Endothelial cell of umbilical vein (primary cell): ENCODE results near the gene DKK3. TPM values are rescaled to one million over a fixed set of nuclear protein-coding genes. Genes with fewer than 3 reads are reported as not detected.

Source experiments
- BruUV-seq: library from RNA; stranded (reverse); fragments of 400-500 nt; replicated peaks from 2 replicates; lab custom pipeline; 2021; lab: Mats Ljungman, UMichigan
- CTCF ChIA-PET: fragments of 300-600, 350-600 bp; sonication (Branson Sonifier 250); formaldehyde crosslinking; loops from one replicate; lab custom pipeline; 2021; ENCODE audit warnings: antibody characterized with exemption, inconsistent platforms; lab: Charles Lee
- POLR2A ChIA-PET: fragments of 300-600, 350-600 bp; sonication (Branson Sonifier 250); formaldehyde crosslinking; loops from one replicate; lab custom pipeline; 2021; ENCODE audit warnings: antibody characterized with exemption, inconsistent platforms; lab: Charles Lee
- DNase-seq: peaks from one replicate; pipeline ENCODE4 v3.0.0-alpha.2; 2011; ENCODE audit warnings: low read depth, low spot score
- FAIRE-seq: peaks from 2 replicates; lab custom pipeline; 2011; peaks lifted over from hg19 to GRCh38; lab: Jason Lieb, UNC
- H2AFZ ChIP-seq: 2 replicates; pipeline ENCODE4 v1.6.0; 2012; ENCODE audit warnings: low read depth, low read length, control low read depth, inconsistent platforms
- H3K27ac ChIP-seq: 2 replicates; pipeline ENCODE4 v1.5.1; 2011; ENCODE audit warnings: low read depth, mild to moderate bottlenecking, control low read depth, low read length, moderate library complexity; ENCODE audit not compliant: insufficient read depth
- H3K27me3 ChIP-seq, 2 experiments: 2 replicates each; pipeline versions ENCODE4 v1.6.0 to v1.6.1; 2011; ENCODE audit warnings: low read length in 2 of 2, mixed read lengths in 1 of 2; ENCODE audit not compliant: control insufficient read depth in 2 of 2, insufficient read depth in 2 of 2
- H3K36me3 ChIP-seq, 2 experiments: 2 replicates in 1 of 2; 3 replicates in 1 of 2; pipeline ENCODE4 v1.5.1; 2011; ENCODE audit warnings: low read length in 2 of 2, mild to moderate bottlenecking in 1 of 2, moderate library complexity in 1 of 2; ENCODE audit not compliant: control insufficient read depth in 2 of 2, insufficient read depth in 2 of 2; ENCODE audit errors: extremely low read depth in 1 of 2
- H3K4me1 ChIP-seq: 3 replicates; pipeline ENCODE4 v1.5.1; 2011; ENCODE audit warnings: mild to moderate bottlenecking, low read length; ENCODE audit not compliant: control insufficient read depth, insufficient read depth; ENCODE audit errors: extremely low read depth
- H3K4me2 ChIP-seq: 2 replicates; pipeline ENCODE4 v1.6.1; 2011; ENCODE audit warnings: low read length, control low read depth, mixed read lengths; ENCODE audit not compliant: insufficient read depth
- H3K4me3 ChIP-seq, 3 experiments: fragments of 200-600 bp in 1 of 3; sonication (generic), shearing (Covaris generic) in 1 of 3; replicated peaks in 1 of 3; 2 replicates each; pipeline ENCODE4 v1.5.1; 2011 to 2016; ENCODE audit warnings: control low read depth in 3 of 3, low read length in 3 of 3, mild to moderate bottlenecking in 2 of 3, inconsistent platforms in 1 of 3, low read depth in 1 of 3, moderate library complexity in 1 of 3; ENCODE audit not compliant: insufficient read depth in 1 of 3
- H3K79me2 ChIP-seq: 2 replicates; pipeline ENCODE4 v1.6.0; 2012; ENCODE audit warnings: low read length, inconsistent platforms; ENCODE audit not compliant: control insufficient read depth, insufficient read depth
- H3K9ac ChIP-seq: replicated peaks from 2 replicates; pipeline ENCODE3; 2011; ENCODE audit warnings: low read length, control low read depth; ENCODE audit not compliant: insufficient read depth; ENCODE audit errors: extremely low read depth
- H3K9me1 ChIP-seq: replicated peaks from 3 replicates; pipeline ENCODE4 v1.6.0; 2011; ENCODE audit warnings: mild to moderate bottlenecking, low read length; ENCODE audit not compliant: control insufficient read depth, insufficient read depth; ENCODE audit errors: extremely low read depth
- H3K9me3 ChIP-seq: replicated peaks from 2 replicates; pipeline ENCODE4 v1.5.1; 2012; ENCODE audit warnings: low read length, inconsistent platforms; ENCODE audit not compliant: control insufficient read depth, insufficient read depth
- H4K20me1 ChIP-seq: replicated peaks from 2 replicates; pipeline ENCODE3; 2011; ENCODE audit warnings: mild to moderate bottlenecking, low read length; ENCODE audit not compliant: control insufficient read depth, insufficient read depth; ENCODE audit errors: extremely low read depth
- JUN ChIP-seq: IDR thresholded peaks from 2 replicates; pipeline ENCODE4 v1.6.1; 2011; ENCODE audit warnings: borderline replicate concordance, low read depth; ENCODE audit not compliant: insufficient read length, insufficient read depth
- POLR2A ChIP-seq: IDR thresholded peaks from 2 replicates; pipeline ENCODE4 v1.6.1; 2012; ENCODE audit warnings: low read depth, mild to moderate bottlenecking, control low read depth, low read length
- POLR2AphosphoS5 ChIP-seq: IDR thresholded peaks from 2 replicates; pipeline ENCODE4 v1.6.1; 2012; ENCODE audit warnings: low read depth, mild to moderate bottlenecking, control low read depth, low read length, moderate library complexity; ENCODE audit not compliant: insufficient read depth
- dilution Hi-C: fragments of 300-500 bp; cut with MboI; formaldehyde crosslinking; loops from one replicate; pipeline ENCODE4 v1.15.0; 2019; ENCODE audit warnings: low sequenced_read_pairs; ENCODE audit not compliant: extremely low pct_ligation_motif_present
- intact Hi-C: fragments of 100-400 bp; cut with micrococcal nuclease; formaldehyde crosslinking; loops from one replicate; pipeline ENCODE4 v1.10.0; 2022
- polyA plus RNA-seq, 4 experiments: library from polyadenylated mRNA; depleted of rRNA in 3 of 4; stranded (reverse) in 3 of 4; unstranded in 1 of 4; fragments of >200 nt; gene quantifications; 2 replicates each; pipeline versions ENCODE4 v1.2.1 to v1.2.3, GENCODE V29; 2011 to 2012; ENCODE audit warnings: missing spikeins in 1 of 4
- total RNA-seq: library from RNA; stranded (reverse); gene quantifications from 2 replicates; pipeline ENCODE4 v1.2.3, GENCODE V29; 2021
- TF ChIP-seq, protein P1 (sequence below), 2 donors: IDR thresholded peaks; 1 replicate in 1 of 2; 2 replicates in 1 of 2; pipeline ENCODE4 v1.5.1; 2011; ENCODE audit warnings: low read length in 2 of 2, mild to moderate bottlenecking in 2 of 2, moderate library complexity in 2 of 2, control low read depth in 1 of 2, inconsistent platforms in 1 of 2, low read depth in 1 of 2; ENCODE audit not compliant: insufficient read depth in 1 of 2; ENCODE audit errors: extremely low read depth in 1 of 2
- TF ChIP-seq, protein P2 (sequence below): IDR thresholded peaks from 2 replicates; pipeline ENCODE4 v1.6.1; 2011; ENCODE audit not compliant: insufficient read depth, insufficient read length

Gene DKK3
- total and polyA plus RNA-seq, 2 donors (not counting 3 experiments of a cell fraction or from before 2014, with no cell fraction given), result 131 to 335 TPM

DNA sequence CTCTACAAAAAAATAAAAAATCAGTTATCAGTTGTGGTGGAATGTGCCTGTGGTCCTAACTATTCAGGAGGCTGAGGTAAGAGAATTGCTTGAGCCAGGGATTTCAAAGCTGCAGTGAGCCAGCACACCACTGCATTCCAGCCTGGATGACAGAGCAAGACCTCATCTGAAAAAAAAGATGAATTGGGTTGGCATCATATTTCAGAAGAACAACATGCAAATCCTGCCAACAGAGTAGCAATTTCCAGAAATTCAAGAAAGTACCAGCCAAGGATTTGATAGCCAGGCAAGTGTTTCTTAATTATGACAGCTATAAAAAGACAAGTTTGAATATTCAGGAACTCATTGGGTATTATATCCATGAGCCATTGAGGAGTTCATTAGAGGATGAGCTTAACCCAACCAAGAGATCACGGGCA, 91.4 kb downstream of the DKK3 start:
- FAIRE-seq (no peak), DNase-seq (no peak)
- TF ChIP-seq, protein P1, sequence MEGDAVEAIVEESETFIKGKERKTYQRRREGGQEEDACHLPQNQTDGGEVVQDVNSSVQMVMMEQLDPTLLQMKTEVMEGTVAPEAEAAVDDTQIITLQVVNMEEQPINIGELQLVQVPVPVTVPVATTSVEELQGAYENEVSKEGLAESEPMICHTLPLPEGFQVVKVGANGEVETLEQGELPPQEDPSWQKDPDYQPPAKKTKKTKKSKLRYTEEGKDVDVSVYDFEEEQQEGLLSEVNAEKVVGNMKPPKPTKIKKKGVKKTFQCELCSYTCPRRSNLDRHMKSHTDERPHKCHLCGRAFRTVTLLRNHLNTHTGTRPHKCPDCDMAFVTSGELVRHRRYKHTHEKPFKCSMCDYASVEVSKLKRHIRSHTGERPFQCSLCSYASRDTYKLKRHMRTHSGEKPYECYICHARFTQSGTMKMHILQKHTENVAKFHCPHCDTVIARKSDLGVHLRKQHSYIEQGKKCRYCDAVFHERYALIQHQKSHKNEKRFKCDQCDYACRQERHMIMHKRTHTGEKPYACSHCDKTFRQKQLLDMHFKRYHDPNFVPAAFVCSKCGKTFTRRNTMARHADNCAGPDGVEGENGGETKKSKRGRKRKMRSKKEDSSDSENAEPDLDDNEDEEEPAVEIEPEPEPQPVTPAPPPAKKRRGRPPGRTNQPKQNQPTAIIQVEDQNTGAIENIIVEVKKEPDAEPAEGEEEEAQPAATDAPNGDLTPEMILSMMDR (IDR thresholded peaks at IDR 0.05; ENCODE audit: extremely low read depth in 1 of 2, insufficient read depth in 1 of 2, low read depth in 1 of 2, low read length in 2 of 2), result no peak
- TF ChIP-seq, protein P2, sequence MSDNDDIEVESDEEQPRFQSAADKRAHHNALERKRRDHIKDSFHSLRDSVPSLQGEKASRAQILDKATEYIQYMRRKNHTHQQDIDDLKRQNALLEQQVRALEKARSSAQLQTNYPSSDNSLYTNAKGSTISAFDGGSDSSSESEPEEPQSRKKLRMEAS, result no peak
- TF ChIP-seq POLR2A (no peak), POLR2AphosphoS5 (no peak)
- POLR2A ChIA-PET, result no interaction called here
- CTCF ChIA-PET, result no interaction called here
- dilution Hi-C loops, result no loop called here
- no peak overlapping the region for H3K4me3 ChIP-seq
- no peak overlapping the region for H3K27ac ChIP-seq
- H3K36me3 ChIP-seq, result peaks cover 0 to 3% of the 10 kb centered on the region in 2 experiments
- H3K4me2 ChIP-seq, result no peak overlapping the region
- H3K4me1 ChIP-seq, result no peaks in the 10 kb centered on the region
- no peak overlapping the region for H2AFZ ChIP-seq
- no peaks in the 10 kb centered on the region for H4K20me1 ChIP-seq
- no peaks in the 10 kb centered on the region for H3K79me2 ChIP-seq
- H3K9ac ChIP-seq, result no peak overlapping the region
- BruUV-seq, result no TSS peak
- H3K9me3 ChIP-seq, result no peaks in the 10 kb centered on the region
- intact Hi-C loops, result no loop called here
- no peaks in the 10 kb centered on the region for H3K27me3 ChIP-seq
- H3K9me1 ChIP-seq, result no peaks in the 10 kb centered on the region

DNA sequence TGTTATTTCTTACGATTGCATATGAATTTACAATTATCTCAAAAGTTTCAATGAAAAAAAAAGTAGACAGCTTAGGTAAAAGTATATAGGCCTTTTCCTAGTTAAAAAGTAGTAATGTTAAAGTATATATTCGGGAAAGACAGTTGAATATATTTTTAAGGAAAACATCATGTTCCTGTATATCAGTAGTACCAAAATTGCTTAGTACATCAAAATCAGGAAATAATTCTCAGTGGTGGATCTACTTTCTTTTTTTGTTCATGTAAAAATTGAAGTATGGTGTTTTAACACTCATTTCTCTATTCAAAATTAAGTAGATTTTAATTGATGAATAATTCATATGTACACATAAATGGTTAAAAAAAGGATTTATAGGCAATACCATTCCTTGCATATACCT, 92.8 kb downstream of the DKK3 start:
- Histone ChIP-seq H3K4me3 (no peak overlapping the region), H3K4me2 (no peak overlapping the region), H3K27ac (no peak overlapping the region), H3K36me3 (peaks cover 0 to 3% of the 10 kb centered on the region in 2 experiments), H3K9ac (no peak overlapping the region), H3K4me1 (no peaks in the 10 kb centered on the region), H4K20me1 (no peaks in the 10 kb centered on the region), H2AFZ (no peak overlapping the region), H3K9me1 (no peaks in the 10 kb centered on the region), H3K27me3 (no peaks in the 10 kb centered on the region), H3K79me2 (no peaks in the 10 kb centered on the region), H3K9me3 (no peaks in the 10 kb centered on the region)
- DNase-seq, result no peak
- CTCF ChIA-PET, result no interaction called here
- intact Hi-C loops, result no loop called here
- TF ChIP-seq POLR2A, result no peak
- no peak for TF ChIP-seq JUN
- TF ChIP-seq, protein P1 (IDR thresholded peaks at IDR 0.05; ENCODE audit: extremely low read depth in 1 of 2, insufficient read depth in 1 of 2, low read depth in 1 of 2, low read length in 2 of 2), result no peak
- no peak for TF ChIP-seq POLR2AphosphoS5
- no TSS peak for BruUV-seq
- FAIRE-seq, result no peak
- POLR2A ChIA-PET, result no interaction called here
- dilution Hi-C loops, result no loop called here
